HUES6 (cell line): Measurements from ENCODE around the gene ROBO1.

Experiments
- H3K27ac ChIP-seq: 2 replicates; pipeline ENCODE4 v1.7.0; 2013; ENCODE audit warnings: low read depth, mild to moderate bottlenecking, low read length, inconsistent platforms
- H3K27me3 ChIP-seq: 2 replicates; pipeline ENCODE4 v1.6.1; 2013; ENCODE audit warnings: low read length; ENCODE audit not compliant: control insufficient read depth, insufficient read depth
- H3K36me3 ChIP-seq: 2 replicates; pipeline ENCODE4 v1.6.1; 2013; ENCODE audit warnings: low read length; ENCODE audit not compliant: control insufficient read depth, insufficient read depth
- H3K4me1 ChIP-seq: 2 replicates; pipeline ENCODE4 v1.6.1; 2013; ENCODE audit warnings: low read length; ENCODE audit not compliant: control insufficient read depth, insufficient read depth
- H3K4me3 ChIP-seq: 2 replicates; pipeline ENCODE4 v1.5.1; 2013; ENCODE audit warnings: low read depth, low read length
- H3K9ac ChIP-seq: one replicate; pipeline ENCODE4 v1.6.1; 2013; ENCODE audit warnings: mild to moderate bottlenecking, low read length
- H3K9me3 ChIP-seq: 2 replicates; pipeline ENCODE4 v1.6.1; 2013; ENCODE audit warnings: low read depth, low read length; ENCODE audit not compliant: control insufficient read depth, insufficient read depth

ROBO1 gene

GRCh38 chr3:78629544-78629943 is 1138.3 kb downstream of the ROBO1 start:
- H3K36me3 ChIP-seq = peaks cover 34% of the 10 kb centered on the region
- no peak overlapping the region for H3K4me3 ChIP-seq
- H3K4me1 ChIP-seq = no peaks in the 10 kb centered on the region
- H3K9ac ChIP-seq = no peak overlapping the region
- no peaks in the 10 kb centered on the region for H3K9me3 ChIP-seq
- H3K27ac ChIP-seq = no peak overlapping the region
- no peaks in the 10 kb centered on the region for H3K27me3 ChIP-seq

GRCh38 chr3:78621061-78621716 is 1146.6 kb downstream of the ROBO1 start:
- no peaks in the 10 kb centered on the region for H3K27me3 ChIP-seq
- no peak overlapping the region for H3K9ac ChIP-seq

GRCh38 chr3:78614486-78614885 is 1153.3 kb downstream of the ROBO1 start:
- no peaks in the 10 kb centered on the region for H3K27me3 ChIP-seq
- peaks cover 19% of the 10 kb centered on the region; the same call in 1 of the 2 replicates for H3K36me3 ChIP-seq

More at GRCh38 chr3:78621061-78621716, 1146.6 kb downstream of the ROBO1 start:
- H3K9me3 ChIP-seq = no peaks in the 10 kb centered on the region
- peaks cover 9% of the 10 kb centered on the region; the same call in 1 of the 2 replicates for H3K36me3 ChIP-seq
- H3K27ac ChIP-seq = no peak overlapping the region
- no peaks in the 10 kb centered on the region for H3K4me1 ChIP-seq
- H3K4me3 ChIP-seq = no peak overlapping the region

GRCh38 chr3:78613421-78613879 is 1154.3 kb downstream of the ROBO1 start:
- Histone ChIP-seq H3K4me3 (no peak overlapping the region), H3K36me3 (peaks cover 19% of the 10 kb centered on the region; the same call in 1 of the 2 replicates), H3K27ac (no peak overlapping the region), H3K9ac (no peak overlapping the region), H3K27me3 (no peaks in the 10 kb centered on the region), H3K4me1 (no peaks in the 10 kb centered on the region), H3K9me3 (no peaks in the 10 kb centered on the region)

More at GRCh38 chr3:78614486-78614885, 1153.3 kb downstream of the ROBO1 start:
- Histone ChIP-seq H3K9ac (no peak overlapping the region), H3K4me1 (no peaks in the 10 kb centered on the region), H3K27ac (no peak overlapping the region), H3K4me3 (no peak overlapping the region), H3K9me3 (no peaks in the 10 kb centered on the region)

GRCh38 chr3:78611278-78611677 is 1156.5 kb downstream of the ROBO1 start:
- Histone ChIP-seq H3K4me1 (no peaks in the 10 kb centered on the region), H3K36me3 (peaks cover 18% of the 10 kb centered on the region), H3K27ac (no peak overlapping the region), H3K9me3 (no peaks in the 10 kb centered on the region), H3K4me3 (no peak overlapping the region), H3K27me3 (no peaks in the 10 kb centered on the region), H3K9ac (no peak overlapping the region)

GRCh38 chr3:78610462-78611125 is 1157.2 kb downstream of the ROBO1 start:
- Histone ChIP-seq H3K27ac (no peak overlapping the region), H3K9ac (no peak overlapping the region), H3K4me1 (no peaks in the 10 kb centered on the region), H3K9me3 (no peaks in the 10 kb centered on the region), H3K36me3 (peaks cover 23% of the 10 kb centered on the region), H3K27me3 (no peaks in the 10 kb centered on the region), H3K4me3 (no peak overlapping the region)

GRCh38 chr3:78606756-78607155 is 1161.0 kb downstream of the ROBO1 start:
- Histone ChIP-seq H3K4me3 (no peak overlapping the region), H3K9ac (no peak overlapping the region), H3K27ac (no peak overlapping the region), H3K9me3 (no peaks in the 10 kb centered on the region), H3K36me3 (peaks cover 14% of the 10 kb centered on the region), H3K27me3 (no peaks in the 10 kb centered on the region), H3K4me1 (no peaks in the 10 kb centered on the region)

- Histone ChIP-seq H3K36me3 (peaks cover 14% of the 10 kb centered on the region), H3K27me3 (no peaks in the 10 kb centered on the region), H3K9me3 (no peaks in the 10 kb centered on the region), H3K9ac (no peak overlapping the region), H3K4me1 (no peaks in the 10 kb centered on the region), H3K4me3 (no peak overlapping the region), H3K27ac (no peak overlapping the region)
Measured at GRCh38 chr3:78605178-78605577, 1162.6 kb downstream of the ROBO1 start.

GRCh38 chr3:78604341-78604740 is 1163.5 kb downstream of the ROBO1 start:
- H3K4me3 ChIP-seq = no peak overlapping the region
- no peak overlapping the region for H3K27ac ChIP-seq
- H3K36me3 ChIP-seq = peaks cover 14% of the 10 kb centered on the region
- no peaks in the 10 kb centered on the region for H3K4me1 ChIP-seq
- no peaks in the 10 kb centered on the region for H3K9me3 ChIP-seq
- H3K27me3 ChIP-seq = no peaks in the 10 kb centered on the region
- no peak overlapping the region for H3K9ac ChIP-seq

- Histone ChIP-seq H3K36me3 (peaks cover 8% of the 10 kb centered on the region; the same call in 1 of the 2 replicates), H3K4me1 (no peaks in the 10 kb centered on the region), H3K27ac (no peak overlapping the region), H3K27me3 (no peaks in the 10 kb centered on the region), H3K9ac (no peak overlapping the region), H3K4me3 (no peak overlapping the region), H3K9me3 (no peaks in the 10 kb centered on the region)
Measured at GRCh38 chr3:78601249-78601648, 1166.5 kb downstream of the ROBO1 start.

GRCh38 chr3:78589778-78590177 is 1178.0 kb downstream of the ROBO1 start:
- Histone ChIP-seq H3K9me3 (0 out of 2 replicates have a peak, but pooled peaks cover 4% of the 10 kb centered on the region), H3K9ac (no peak overlapping the region)

More at GRCh38 chr3:78589778-78590177, 1178.0 kb downstream of the ROBO1 start:
- H3K27ac ChIP-seq = no peak overlapping the region
- H3K4me3 ChIP-seq = no peak overlapping the region
- H3K27me3 ChIP-seq = no peaks in the 10 kb centered on the region
- H3K36me3 ChIP-seq = no peaks in the 10 kb centered on the region; the same call in 1 of the 2 replicates
- H3K4me1 ChIP-seq = peaks cover 10% of the 10 kb centered on the region
